SK-N-SH (cell line): ENCODE results near the gene SGSH. TPM values are rescaled to one million over a fixed set of nuclear protein-coding genes. Genes with fewer than 3 reads are reported as not detected.

Experiments used
- CTCF ChIA-PET: fragments of 300-600, 350-600 bp; formaldehyde crosslinking; extraction: SDS; loops from one replicate; lab custom pipeline; 2021; lab: Yijun Ruan, JAX
- POLR2A ChIA-PET: fragments of 350-600 bp; sonication (Branson Sonifier 250); formaldehyde crosslinking; extraction: SDS; loops from one replicate; lab custom pipeline; 2020; ENCODE audit warnings: antibody characterized with exemption, inconsistent platforms; lab: Yijun Ruan, JAX
- DNase-seq: peaks from one replicate; pipeline ENCODE4 v3.0.0; 2012
- H2AFZ ChIP-seq: fragments of 200-600 bp; sonication (generic); 2 replicates; pipeline ENCODE4 v1.8.1; 2016; ENCODE audit warnings: antibody characterized with exemption, mild to moderate bottlenecking, low read depth
- H3F3A ChIP-seq: fragments of 200-600 bp; sonication (generic); replicated peaks from 2 replicates; pipeline ENCODE3; 2016; ENCODE audit warnings: antibody characterized with exemption, mild to moderate bottlenecking; ENCODE audit not compliant: insufficient read depth
- H3K27ac ChIP-seq, 2 experiments: fragments of 200-500 bp in 1 of 2; fragments of 200-600 bp in 1 of 2; sonication (Bioruptor generic) in 1 of 2; sonication (generic), shearing (Covaris generic) in 1 of 2; 2 replicates each; pipeline versions ENCODE4 v1.5.1 to v1.6.1; 2014 to 2016; ENCODE audit warnings: low read depth in 2 of 2, inconsistent platforms in 1 of 2, low read length in 1 of 2, mild to moderate bottlenecking in 1 of 2, mixed read lengths in 1 of 2
- H3K27me3 ChIP-seq: fragments of 200-600 bp; sonication (generic), shearing (Covaris generic); 2 replicates; pipeline ENCODE4 v1.6.1; 2016; ENCODE audit warnings: mixed run types; ENCODE audit not compliant: insufficient read depth
- H3K36me3 ChIP-seq, 2 experiments: fragments of 200-500 bp in 1 of 2; fragments of 200-600 bp in 1 of 2; sonication (Bioruptor generic) in 1 of 2; sonication (generic) in 1 of 2; replicated peaks in 1 of 2; 2 replicates each; pipeline versions ENCODE3 to v1.5.1; 2014 to 2016; ENCODE audit warnings: low read length in 1 of 2, mild to moderate bottlenecking in 1 of 2; ENCODE audit not compliant: insufficient read depth in 2 of 2, control insufficient read depth in 1 of 2
- H3K4me1 ChIP-seq, 2 experiments: fragments of 200-500 bp in 1 of 2; fragments of 200-600 bp in 1 of 2; sonication (Bioruptor generic) in 1 of 2; sonication (generic), shearing (Covaris generic) in 1 of 2; 2 replicates each; pipeline versions ENCODE4 v1.5.1 to v1.6.1; 2014 to 2016; ENCODE audit warnings: low read depth in 1 of 2, low read length in 1 of 2, mixed run types in 1 of 2; ENCODE audit not compliant: insufficient read depth in 2 of 2, control insufficient read depth in 1 of 2
- H3K4me2 ChIP-seq: fragments of 200-600 bp; sonication (generic), shearing (Covaris generic); 2 replicates; pipeline ENCODE4 v1.6.1; 2017; ENCODE audit warnings: mixed run types
- H3K4me3 ChIP-seq, 2 experiments: fragments of 200-500 bp in 1 of 2; fragments of 200-600 bp in 1 of 2; sonication (Bioruptor generic) in 1 of 2; sonication (generic), shearing (Covaris generic) in 1 of 2; 2 replicates each; pipeline versions ENCODE4 v1.5.1 to v1.8.1; 2014 to 2016; ENCODE audit warnings: low read depth in 2 of 2, inconsistent platforms in 1 of 2, low read length in 1 of 2, mild to moderate bottlenecking in 1 of 2, mixed read lengths in 1 of 2, moderate library complexity in 1 of 2
- H3K79me2 ChIP-seq: fragments of 200-600 bp; sonication (generic); 2 replicates; pipeline ENCODE4 v1.8.1; 2017; ENCODE audit warnings: mild to moderate bottlenecking; ENCODE audit not compliant: insufficient read depth
- H3K9ac ChIP-seq: fragments of 200-600 bp; sonication (generic); 2 replicates; pipeline ENCODE4 v1.6.1; 2017; ENCODE audit warnings: mixed run types
- H3K9me2 ChIP-seq: fragments of 200-600 bp; sonication (generic); 2 replicates; pipeline ENCODE4 v1.6.1; 2017; ENCODE audit warnings: mixed run types
- H3K9me3 ChIP-seq: fragments of 200-600 bp; sonication (generic); 2 replicates; pipeline ENCODE4 v1.6.1; 2017; ENCODE audit warnings: mixed run types, mild to moderate bottlenecking, moderate library complexity
- H4K20me1 ChIP-seq: fragments of 200-600 bp; sonication (generic); 2 replicates; pipeline ENCODE4 v1.6.1; 2017; ENCODE audit warnings: mild to moderate bottlenecking, mixed run types; ENCODE audit not compliant: insufficient read depth
- CHD2 ChIP-seq: fragments of 150-350 bp; IDR thresholded peaks from 2 replicates; pipeline ENCODE4 v1.6.1; 2018; ENCODE audit warnings: low read length; ENCODE audit not compliant: partially characterized antibody
- RAD21 ChIP-seq: IDR thresholded peaks from 2 replicates; pipeline ENCODE4 v1.6.1; 2012; ENCODE audit warnings: mild to moderate bottlenecking, low read length
- WGBS: methylation state at CpG from one replicate; pipeline ENCODE4 v1.1.6; 2017; ENCODE audit warnings: low lambda C conversion rate; 5-methylcytosine and 5-hydroxymethylcytosine counted together
- polyA plus RNA-seq, 3 experiments: library from polyadenylated mRNA; depleted of rRNA; stranded (reverse); fragments of >200 nt; gene quantifications; 2 replicates each; pipeline ENCODE4 v1.2.3, GENCODE V29; 2012

Gene SGSH
- polyA plus RNA-seq, 1 of the 3 experiments (the other 2 are of a cell fraction): 161 TPM

GRCh38 chr17:80160536-80160935 is 59.6 kb downstream of the SGSH start:
- TF ChIP-seq CHD2 (peak; percentile 38), RAD21 (no peak)

More at GRCh38 chr17:80160536-80160935, 59.6 kb downstream of the SGSH start:
- Histone ChIP-seq H3K9me3 (no peaks in the 10 kb centered on the region), H3K36me3 (no peaks in the 10 kb centered on the region), H3K4me2 (no peak overlapping the region), H2AFZ (no peak overlapping the region), H3K9ac (no peak overlapping the region), H3K79me2 (no peaks in the 10 kb centered on the region), H4K20me1 (no peaks in the 10 kb centered on the region), H3K4me3 (no peak overlapping the region), H3K9me2 (no peaks in the 10 kb centered on the region), H3K27ac (no peak overlapping the region), H3K27me3 (no peaks in the 10 kb centered on the region), H3K4me1 (peaks cover 0 to 14% of the 10 kb centered on the region in 2 experiments; a peak in 1 of 4 replicates), H3F3A (no peaks in the 10 kb centered on the region)
- WGBS: 58% methylated on average over 3 of the region's 3 CpGs
- ChIA-PET CTCF (interaction anchor here (0.7 kb wide), 1 partner anchor 9 kb away, joined by 3 read pairs; no protein-coding TSS in a partner anchor), POLR2A (interaction anchor here (1.7 kb wide), 1 partner anchor 59 kb away, joined by 3 read pairs; the partner anchor contains the start of gene SGSH)
- DNase-seq: peak; percentile 52

Other genes with a start within 250 kb of the SGSH start
- 14.5 and 15.3 TPM in 2 replicates for gene TBC1D16, start 184.5 kb downstream of the SGSH start, polyA plus RNA-seq (2012; rRNA removed)
- 17.3 and 21.6 TPM in 2 replicates for gene CCDC40, start 183.7 kb downstream of the SGSH start, polyA plus RNA-seq (2012; rRNA removed)
- gene GAA, start 118.8 kb downstream of the SGSH start, polyA plus RNA-seq (2012; rRNA removed): 19.5 and 27.3 TPM in 2 replicates
- gene EIF4A3, start 73.2 kb downstream of the SGSH start, polyA plus RNA-seq (2012; rRNA removed): 173 and 335 TPM in 2 replicates
- gene CARD14, start 50.3 kb downstream of the SGSH start, polyA plus RNA-seq (2012; rRNA removed): 0.05 TPM in 1 of 2 replicates, not detected in the other
- 32.7 and 35.9 TPM in 2 replicates for gene SLC26A11, start 94 bp upstream of the SGSH start, polyA plus RNA-seq (2012; rRNA removed)
- 53.5 and 57.5 TPM in 2 replicates for gene RNF213, start 40.5 kb upstream of the SGSH start, polyA plus RNA-seq (2012; rRNA removed)
- gene ENDOV, start 194.8 kb upstream of the SGSH start, polyA plus RNA-seq (2012; rRNA removed): 83.6 and 90.3 TPM in 2 replicates